OCI-LY1 (cell line): ENCODE results near the gene TTC31.

Experiments
- H2AFZ ChIP-seq: fragments of 200-600 bp; sonication (generic), shearing (Covaris generic); 2 replicates; pipeline ENCODE4 v1.6.0; 2014; ENCODE audit warnings: antibody characterized with exemption, mild to moderate bottlenecking, low read length
- H3F3A ChIP-seq: fragments of 200-600 bp; sonication (generic), shearing (Covaris generic); 2 replicates; pipeline ENCODE4 v1.6.0; 2014; ENCODE audit warnings: mild to moderate bottlenecking, antibody characterized with exemption, low read length, moderate library complexity; ENCODE audit not compliant: insufficient read depth
- H3K27ac ChIP-seq: fragments of 200-600 bp; sonication (generic); 2 replicates; pipeline ENCODE4 v1.5.1; 2014; ENCODE audit warnings: low read length, mixed run types, mild to moderate bottlenecking, low read depth; ENCODE audit not compliant: poor library complexity, severe bottlenecking
- H3K27me3 ChIP-seq: fragments of 200-600 bp; sonication (generic); 2 replicates; pipeline ENCODE4 v1.6.0; 2014; ENCODE audit warnings: antibody characterized with exemption, mild to moderate bottlenecking, low read length, moderate library complexity; ENCODE audit not compliant: insufficient read depth
- H3K36me3 ChIP-seq: fragments of 200-600 bp; sonication (generic); 2 replicates; pipeline ENCODE4 v1.6.1; 2014; ENCODE audit warnings: mild to moderate bottlenecking, antibody characterized with exemption, low read length, moderate library complexity, mixed read lengths; ENCODE audit not compliant: insufficient read depth
- H3K4me1 ChIP-seq: fragments of 200-600 bp; sonication (generic); 2 replicates; pipeline ENCODE4 v1.5.1; 2014; ENCODE audit warnings: mild to moderate bottlenecking, low read length, moderate library complexity; ENCODE audit not compliant: insufficient read depth, severe bottlenecking
- H3K4me2 ChIP-seq: fragments of 200-600 bp; sonication (generic), shearing (Covaris generic); 2 replicates; pipeline ENCODE4 v1.6.1; 2014; ENCODE audit warnings: low read length
- H3K4me3 ChIP-seq: fragments of 200-600 bp; sonication (generic); 2 replicates; pipeline ENCODE4 v1.5.1; 2014; ENCODE audit warnings: low read length, low read depth, mild to moderate bottlenecking, mixed read lengths; ENCODE audit not compliant: poor library complexity, severe bottlenecking
- H3K79me2 ChIP-seq: fragments of 200-600 bp; shearing (Covaris generic); 2 replicates; pipeline ENCODE4 v1.6.1; 2016; ENCODE audit warnings: mixed run types, low read length, mixed read lengths; ENCODE audit not compliant: insufficient read depth
- H3K9ac ChIP-seq: fragments of 200-600 bp; sonication (generic), shearing (Covaris generic); 2 replicates; pipeline ENCODE4 v1.6.1; 2014; ENCODE audit warnings: mild to moderate bottlenecking, low read length, mixed read lengths
- H3K9me2 ChIP-seq: fragments of 200-600 bp; sonication (generic), shearing (Covaris generic); 2 replicates; pipeline ENCODE4 v1.6.1; 2014; ENCODE audit warnings: low read depth, mild to moderate bottlenecking, low read length, mixed read lengths
- H3K9me3 ChIP-seq: fragments of 200-600 bp; shearing (Covaris generic); 2 replicates; pipeline ENCODE4 v1.6.1; 2014; ENCODE audit warnings: low read length, mixed read lengths
- H4K20me1 ChIP-seq: fragments of 200-600 bp; sonication (generic), shearing (Covaris generic); 2 replicates; pipeline ENCODE4 v1.6.0; 2016; ENCODE audit warnings: mild to moderate bottlenecking, low read length; ENCODE audit not compliant: insufficient read depth
- EZH2 ChIP-seq: fragments of 200-600 bp; sonication (generic), shearing (Covaris generic); IDR thresholded peaks from 2 replicates; pipeline ENCODE4 v1.8.0; 2017; ENCODE audit warnings: borderline replicate concordance, mixed run types, mild to moderate bottlenecking, antibody characterized with exemption, low read length, moderate library complexity, mixed read lengths
- TF ChIP-seq, protein P1 (sequence below): fragments of 200-600 bp; sonication (generic), shearing (Covaris generic); IDR thresholded peaks from 2 replicates; pipeline ENCODE4 v1.5.1; 2017; ENCODE audit warnings: mild to moderate bottlenecking, antibody characterized with exemption, low read length, moderate library complexity, mixed read lengths

Gene TTC31

DNA sequence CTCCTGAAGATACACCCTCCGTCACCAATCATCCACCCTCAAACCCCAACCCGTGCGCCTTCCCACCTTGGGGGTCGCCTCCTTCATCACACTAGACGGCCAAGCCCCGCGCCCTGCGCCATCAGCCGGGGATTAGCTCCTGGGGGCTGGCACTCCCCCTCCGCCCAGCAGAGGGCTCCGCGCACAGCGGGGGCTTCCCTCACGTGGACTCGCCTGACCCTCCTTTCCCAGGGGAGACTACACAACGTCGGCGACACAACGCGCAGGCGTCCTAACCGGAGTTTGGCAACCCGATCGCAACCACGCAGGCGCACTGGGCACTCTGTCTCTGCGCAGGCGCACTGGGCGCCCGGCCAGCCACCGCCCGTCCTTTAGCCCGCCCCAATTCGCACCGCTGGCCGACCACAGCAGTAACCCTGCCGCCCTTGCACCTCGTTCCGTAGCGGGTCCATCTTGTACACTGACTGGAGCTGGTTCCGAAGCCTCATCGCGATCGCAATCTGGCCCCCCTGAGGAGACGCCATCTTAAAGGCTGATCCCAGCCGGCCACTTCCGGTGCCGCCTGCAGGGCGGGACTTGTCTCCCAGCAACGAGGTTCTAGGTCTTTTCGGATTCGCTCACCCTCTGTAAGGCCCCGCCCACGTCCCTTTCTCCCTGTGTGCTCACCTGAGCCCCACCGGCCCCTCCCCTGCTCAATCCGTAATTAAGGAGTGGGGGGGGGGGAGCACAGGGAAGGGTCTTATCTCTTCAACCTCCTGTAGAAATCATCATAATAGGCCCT lies 24.5 kb downstream of the TTC31 start, which contains the start of gene PCGF1:
TSS of gene PCGF1 (minus strand) at position 551 of the 781 bp plus-strand sequence. CDS start at position 524, 27 bp downstream.
- Histone ChIP-seq H2AFZ (peak within 1 kb of the TSS; percentile 39; the same call in 1 of the 2 replicates), H3F3A (no peaks in the 10 kb centered on the region), H3K4me1 (peaks cover 37% of the 10 kb centered on the region), H3K36me3 (peaks cover 17% of the 10 kb centered on the region), H3K27ac (peak within 1 kb of the TSS; percentile 95), H3K9me2 (no peaks in the 10 kb centered on the region), H4K20me1 (no peaks in the 10 kb centered on the region), H3K79me2 (no peaks in the 10 kb centered on the region), H3K4me2 (peak within 1 kb of the TSS; percentile 95), H3K27me3 (peaks cover 6% of the 10 kb centered on the region; the same call in 1 of the 2 replicates), H3K4me3 (peak within 1 kb of the TSS; percentile 86), H3K9me3 (no peaks in the 10 kb centered on the region), H3K9ac (peak within 1 kb of the TSS; percentile 90)
- TF ChIP-seq EZH2 = no peak
- TF ChIP-seq, protein P1, sequence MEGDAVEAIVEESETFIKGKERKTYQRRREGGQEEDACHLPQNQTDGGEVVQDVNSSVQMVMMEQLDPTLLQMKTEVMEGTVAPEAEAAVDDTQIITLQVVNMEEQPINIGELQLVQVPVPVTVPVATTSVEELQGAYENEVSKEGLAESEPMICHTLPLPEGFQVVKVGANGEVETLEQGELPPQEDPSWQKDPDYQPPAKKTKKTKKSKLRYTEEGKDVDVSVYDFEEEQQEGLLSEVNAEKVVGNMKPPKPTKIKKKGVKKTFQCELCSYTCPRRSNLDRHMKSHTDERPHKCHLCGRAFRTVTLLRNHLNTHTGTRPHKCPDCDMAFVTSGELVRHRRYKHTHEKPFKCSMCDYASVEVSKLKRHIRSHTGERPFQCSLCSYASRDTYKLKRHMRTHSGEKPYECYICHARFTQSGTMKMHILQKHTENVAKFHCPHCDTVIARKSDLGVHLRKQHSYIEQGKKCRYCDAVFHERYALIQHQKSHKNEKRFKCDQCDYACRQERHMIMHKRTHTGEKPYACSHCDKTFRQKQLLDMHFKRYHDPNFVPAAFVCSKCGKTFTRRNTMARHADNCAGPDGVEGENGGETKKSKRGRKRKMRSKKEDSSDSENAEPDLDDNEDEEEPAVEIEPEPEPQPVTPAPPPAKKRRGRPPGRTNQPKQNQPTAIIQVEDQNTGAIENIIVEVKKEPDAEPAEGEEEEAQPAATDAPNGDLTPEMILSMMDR = peak; percentile 56

DNA sequence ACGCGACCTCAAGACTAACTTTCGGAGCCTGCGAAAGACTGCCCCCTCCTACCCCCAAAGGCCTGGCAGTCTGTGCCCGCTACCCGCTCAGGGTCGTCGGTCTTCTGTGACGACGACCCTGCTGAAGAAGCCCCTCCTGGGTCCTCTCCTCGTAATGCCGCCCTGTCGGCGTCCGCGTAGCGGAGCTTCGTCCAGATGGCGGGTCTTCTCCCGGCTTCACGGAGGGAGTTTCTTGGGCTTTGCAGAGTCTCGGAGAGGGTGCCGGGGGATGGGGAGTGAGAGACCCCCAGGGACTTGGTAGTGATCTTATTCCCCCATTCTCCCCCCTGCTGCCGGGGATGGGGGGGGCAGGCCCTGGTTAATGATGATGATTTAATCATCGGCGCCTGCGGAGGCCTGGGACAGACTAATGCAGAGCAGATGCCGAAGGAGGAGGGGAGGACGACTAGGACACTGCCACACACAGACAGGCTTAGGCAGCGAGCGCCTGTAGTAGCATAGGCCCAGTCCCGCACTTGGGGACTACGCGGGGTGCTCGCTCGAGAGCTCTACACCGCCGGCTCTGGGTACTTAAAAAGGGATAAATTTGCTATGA lies 25.1 kb downstream of the TTC31 start:
- H3K4me3 ChIP-seq = peak overlapping the region; percentile 86
- peak overlapping the region; percentile 90 for H3K9ac ChIP-seq
- TF ChIP-seq, protein P1 = no peak
- TF ChIP-seq EZH2 = no peak
- no peaks in the 10 kb centered on the region for H3F3A ChIP-seq
- peak overlapping the region; percentile 95 for H3K4me2 ChIP-seq
- peaks cover 3% of the 10 kb centered on the region; the same call in 1 of the 2 replicates for H3K27me3 ChIP-seq
- peaks cover 30% of the 10 kb centered on the region for H3K4me1 ChIP-seq
- H3K79me2 ChIP-seq = no peaks in the 10 kb centered on the region
- H2AFZ ChIP-seq = peak overlapping the region; percentile 39; the same call in 1 of the 2 replicates
- no peaks in the 10 kb centered on the region for H3K9me3 ChIP-seq
- no peaks in the 10 kb centered on the region for H3K9me2 ChIP-seq
- no peaks in the 10 kb centered on the region for H4K20me1 ChIP-seq
- H3K27ac ChIP-seq = peak overlapping the region; percentile 95
- H3K36me3 ChIP-seq = peaks cover 17% of the 10 kb centered on the region

DNA sequence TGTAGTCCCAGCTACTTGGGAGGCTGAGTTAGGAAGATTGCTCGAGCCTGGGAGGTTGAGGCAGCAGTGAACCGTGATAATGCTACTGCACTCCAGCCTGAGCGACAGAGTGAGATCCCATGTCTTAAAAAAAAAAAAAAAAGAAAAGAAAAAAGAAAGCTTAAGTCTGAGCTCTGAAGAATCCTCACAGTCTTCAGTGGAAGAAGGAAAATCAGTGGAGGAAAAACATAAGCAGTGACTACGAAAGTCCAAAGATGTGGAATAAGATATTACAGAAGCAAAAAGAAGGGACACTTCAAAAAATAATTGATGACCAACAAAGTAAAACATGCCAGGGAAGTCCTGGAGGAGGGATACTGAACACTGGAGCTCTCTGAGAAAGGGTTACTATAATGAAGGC lies 27.4 kb downstream of the TTC31 start:
- H3K79me2 ChIP-seq = no peaks in the 10 kb centered on the region
- no peaks in the 10 kb centered on the region for H4K20me1 ChIP-seq
- no peak overlapping the region for H3K27ac ChIP-seq
- H2AFZ ChIP-seq = no peak overlapping the region
- H3K9me3 ChIP-seq = no peaks in the 10 kb centered on the region
- peaks cover 4% of the 10 kb centered on the region; the same call in 1 of the 2 replicates for H3K27me3 ChIP-seq
- no peak overlapping the region for H3K9ac ChIP-seq
- H3K36me3 ChIP-seq = peaks cover 9% of the 10 kb centered on the region
- no peaks in the 10 kb centered on the region for H3K9me2 ChIP-seq
- no peak for TF ChIP-seq EZH2
- TF ChIP-seq, protein P1 = no peak
- H3F3A ChIP-seq = no peaks in the 10 kb centered on the region
- no peak overlapping the region for H3K4me3 ChIP-seq
- peaks cover 23% of the 10 kb centered on the region for H3K4me1 ChIP-seq
- no peak overlapping the region for H3K4me2 ChIP-seq
